Mammary epithelial cell (primary cell): ENCODE results near the gene XIAP.

Experiments
- CTCF ChIP-seq, 2 donors: IDR thresholded peaks in 1 of 2; conservative IDR thresholded peaks in 1 of 2; 2 replicates each; pipeline ENCODE4 v1.5.1; 2011 to 2012; ENCODE audit warnings: inconsistent platforms in 2 of 2, low read length in 2 of 2, mild to moderate bottlenecking in 2 of 2, control low read depth in 1 of 2, low read depth in 1 of 2; ENCODE audit not compliant: insufficient read depth in 1 of 2; ENCODE audit errors: extremely low read depth in 1 of 2
- EZH2 ChIP-seq: IDR thresholded peaks from 2 replicates; pipeline ENCODE4 v1.6.1; 2012; ENCODE audit warnings: low read length, inconsistent platforms, borderline replicate concordance

- TF ChIP-seq CTCF (conservative IDR thresholded peaks at IDR 0.05 in 1 of 2, IDR thresholded peaks at IDR 0.05 in 1 of 2; ENCODE audit: extremely low read depth in 1 of 2, insufficient read depth in 1 of 2, low read depth in 1 of 2, low read length in 2 of 2) (no peak), EZH2 (no peak)
Measured at GRCh38 chrX:123860983-123861382, 1.1 kb downstream of the XIAP start.
